SK-N-MC (cell line): ENCODE measurements around the gene TSPAN17.
"Not testable (repeated sequence)": the region's sequence is repeated elsewhere in the genome, so short reads cannot be mapped to it uniquely, and the experiment has no call there.

Experiments used
- DNase-seq: peaks from one replicate; pipeline ENCODE4 v3.0.0-alpha.2; 2011; ENCODE audit warnings: low read depth, low spot score
- H3K27ac ChIP-seq: fragments of 200-600 bp; sonication (generic); 2 replicates; pipeline ENCODE4 v1.5.1; 2016; ENCODE audit warnings: mixed run types
- H3K36me3 ChIP-seq: fragments of 200-600 bp; sonication (generic); 2 replicates; pipeline ENCODE4 v1.6.1; 2017; ENCODE audit warnings: antibody characterized with exemption, low read length, mixed read lengths; ENCODE audit not compliant: insufficient read depth
- H3K4me3 ChIP-seq: fragments of 200-600 bp; sonication (generic); 2 replicates; pipeline ENCODE4 v1.5.1; 2016
- H3K9ac ChIP-seq: fragments of 200-600 bp; sonication (generic); 2 replicates; pipeline ENCODE4 v1.8.0; 2017; ENCODE audit warnings: mixed run types, mixed read lengths; ENCODE audit not compliant: insufficient read length
- H3K9me3 ChIP-seq: fragments of 200-600 bp; sonication (generic); 2 replicates; pipeline ENCODE4 v1.6.1; 2017; ENCODE audit warnings: low read depth, mild to moderate bottlenecking, antibody characterized with exemption, low read length, moderate library complexity, mixed read lengths
- EZH2 ChIP-seq: fragments of 200-600 bp; sonication (generic); IDR thresholded peaks from one replicate; pipeline ENCODE4 v1.6.1; 2017; ENCODE audit warnings: antibody characterized with exemption
- FOXP2 ChIP-seq: optimal IDR thresholded peaks from 2 replicates; pipeline ENCODE3; 2011; ENCODE audit warnings: mild to moderate bottlenecking, moderate library complexity; ENCODE audit not compliant: insufficient read depth; ENCODE audit errors: extremely low read length, control extremely low read depth
- POLR2AphosphoS5 ChIP-seq: IDR thresholded peaks from 2 replicates; pipeline ENCODE4 v1.6.1; 2012; ENCODE audit warnings: mild to moderate bottlenecking, low read depth, low read length, borderline replicate concordance

The TSPAN17 gene

DNA sequence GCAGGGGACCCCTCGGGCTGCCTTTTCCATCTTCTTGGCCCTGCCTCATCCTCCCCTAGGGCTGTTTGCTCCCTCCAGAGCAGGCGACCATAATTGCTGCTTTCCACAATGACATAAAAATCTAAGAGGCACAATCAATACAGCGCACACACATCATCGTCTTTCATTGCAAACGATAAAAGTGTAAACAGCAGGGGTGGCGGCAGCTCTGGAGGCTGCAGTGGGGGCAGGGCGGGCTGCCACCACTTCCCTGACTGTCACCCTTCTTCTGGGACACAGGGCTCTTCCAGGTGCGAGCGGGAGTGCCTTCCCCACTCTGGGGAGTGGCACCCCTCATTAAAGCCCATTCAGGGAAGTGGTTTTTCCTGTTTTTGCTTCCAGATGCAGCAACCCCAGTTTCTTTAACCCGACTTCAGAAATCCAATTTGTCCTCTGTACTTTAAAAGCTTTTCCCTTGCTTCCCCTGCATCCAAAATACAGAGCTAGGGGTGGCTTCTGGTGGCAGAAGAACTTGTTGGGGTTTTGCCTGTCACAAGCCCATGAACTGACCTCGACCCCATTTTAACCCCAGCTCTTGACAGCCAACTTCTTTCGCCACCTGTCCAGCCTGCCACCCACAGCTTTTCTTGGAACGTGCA is 45.7 kb downstream of the TSPAN17 start:
- no peaks in the 10 kb centered on the region for H3K36me3 ChIP-seq
- TF ChIP-seq FOXP2 (no peak), EZH2 (no peak), POLR2AphosphoS5 (no peak)
- no peak overlapping the region for H3K27ac ChIP-seq
- H3K4me3 ChIP-seq = peak overlapping the region; percentile 59
- no peaks in the 10 kb centered on the region for H3K9me3 ChIP-seq
- no peak for DNase-seq
- H3K9ac ChIP-seq = no peak overlapping the region

DNA sequence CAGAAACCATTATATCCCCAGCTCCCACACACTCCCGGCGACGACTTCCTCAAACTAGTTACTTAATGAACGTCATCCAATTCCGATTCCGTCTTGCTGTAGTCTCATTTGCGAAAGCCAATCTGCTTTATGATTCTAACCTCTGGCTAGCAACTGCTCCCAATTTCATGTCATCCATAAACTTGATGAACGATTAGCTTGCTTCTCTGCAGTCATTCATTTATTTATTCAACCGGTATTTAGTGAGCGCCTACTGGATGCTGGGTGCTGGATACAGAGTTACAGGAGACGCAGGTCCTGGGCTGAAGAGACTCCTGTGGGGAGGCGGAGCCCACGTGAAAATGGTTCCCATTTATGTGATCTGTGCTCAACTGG is 46.2 kb downstream of the TSPAN17 start:
- H3K27ac ChIP-seq = no peak overlapping the region
- no peaks in the 10 kb centered on the region for H3K36me3 ChIP-seq
- peak overlapping the region; percentile 59 for H3K4me3 ChIP-seq
- TF ChIP-seq EZH2 (no peak), FOXP2 (no peak), POLR2AphosphoS5 (no peak)
- DNase-seq = no peak
- H3K9me3 ChIP-seq = no peaks in the 10 kb centered on the region
- H3K9ac ChIP-seq = no peak overlapping the region

GRCh38 chr5:176694146-176694545 is 46.9 kb downstream of the TSPAN17 start:
- TF ChIP-seq FOXP2 (no peak), EZH2 (no peak), POLR2AphosphoS5 (no peak)
- Histone ChIP-seq H3K4me3 (no peak overlapping the region; the same call in 1 of the 2 replicates), H3K27ac (no peak overlapping the region), H3K36me3 (no peaks in the 10 kb centered on the region), H3K9me3 (no peaks in the 10 kb centered on the region), H3K9ac (no peak overlapping the region)
- DNase-seq = no peak

DNA sequence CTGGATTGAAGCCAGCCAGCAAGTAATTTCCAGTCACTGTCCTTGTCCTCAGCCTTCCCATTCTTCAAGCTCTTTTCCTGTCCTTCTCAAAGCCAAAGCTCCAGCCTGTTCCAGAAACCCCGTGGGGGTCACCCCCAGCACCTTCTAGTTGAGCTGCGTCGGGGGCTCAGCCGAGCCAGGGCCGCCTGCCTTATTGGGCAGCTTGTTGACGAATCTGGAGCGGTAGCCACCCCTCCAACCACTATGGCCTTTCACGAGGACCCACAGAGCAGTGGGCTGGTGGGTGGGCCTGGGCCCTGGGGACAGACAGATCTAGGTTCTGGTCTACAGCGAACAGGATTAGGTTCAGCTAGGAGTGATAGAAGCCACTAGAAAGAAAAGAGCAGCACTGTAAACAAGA is 47.3 kb downstream of the TSPAN17 start:
- Histone ChIP-seq H3K36me3 (no peaks in the 10 kb centered on the region), H3K4me3 (no peak overlapping the region), H3K9me3 (no peaks in the 10 kb centered on the region), H3K27ac (no peak overlapping the region), H3K9ac (no peak overlapping the region)
- no peak for TF ChIP-seq EZH2
- no peak for TF ChIP-seq POLR2AphosphoS5
- TF ChIP-seq FOXP2 = no peak
- no peak for DNase-seq

GRCh38 chr5:176695073-176695472 is 47.8 kb downstream of the TSPAN17 start:
- Histone ChIP-seq H3K9me3 (no peaks in the 10 kb centered on the region), H3K27ac (no peak overlapping the region), H3K4me3 (no peak overlapping the region), H3K36me3 (no peaks in the 10 kb centered on the region), H3K9ac (no peak overlapping the region)
- no peak for DNase-seq
- TF ChIP-seq FOXP2 = no peak

DNA sequence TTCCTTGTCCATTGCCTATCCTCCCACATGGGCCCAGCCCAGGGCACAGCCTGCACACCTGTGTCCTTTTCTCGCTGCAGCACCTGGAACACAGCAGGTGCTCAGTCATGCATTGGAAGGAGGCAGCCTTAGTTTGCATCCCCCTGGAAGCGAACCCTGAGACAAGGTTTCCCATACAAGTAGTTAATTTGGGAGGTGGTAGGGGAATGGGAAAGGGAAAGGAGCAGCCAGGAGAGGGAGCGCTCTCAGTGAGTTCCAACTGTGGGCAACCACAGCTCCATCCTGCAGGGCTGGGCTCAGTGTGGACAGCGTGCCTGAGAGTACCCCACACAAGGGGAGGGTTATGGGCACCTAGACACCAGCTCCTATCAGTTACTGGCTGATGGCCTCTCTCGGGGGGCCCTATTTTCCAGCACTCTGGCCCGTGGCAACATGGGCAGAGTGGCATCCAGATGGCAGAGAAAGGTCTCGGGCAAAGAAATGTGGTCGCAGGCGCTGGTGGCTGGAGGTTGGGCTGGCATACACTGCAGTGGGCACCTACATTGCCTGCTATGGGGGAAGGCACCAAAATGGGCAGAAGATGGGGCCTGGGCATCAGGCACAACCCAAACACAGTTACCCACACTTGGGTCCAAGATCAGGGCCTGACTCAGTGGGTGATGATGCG is 50.1 kb downstream of the TSPAN17 start:
- no peak overlapping the region for H3K4me3 ChIP-seq
- no peak for TF ChIP-seq EZH2
- no peak for TF ChIP-seq FOXP2
- no peak for TF ChIP-seq POLR2AphosphoS5
- H3K9me3 ChIP-seq = no peaks in the 10 kb centered on the region
- DNase-seq = no peak
- no peaks in the 10 kb centered on the region for H3K36me3 ChIP-seq
- no peak overlapping the region for H3K27ac ChIP-seq
- no peak overlapping the region for H3K9ac ChIP-seq

- Histone ChIP-seq H3K36me3 (no peaks in the 10 kb centered on the region), H3K9me3 (no peaks in the 10 kb centered on the region), H3K27ac (no peak overlapping the region), H3K9ac (no peak overlapping the region), H3K4me3 (no peak overlapping the region)
- DNase-seq = no peak
- TF ChIP-seq POLR2AphosphoS5 = no peak
- TF ChIP-seq FOXP2 = no peak
- no peak for TF ChIP-seq EZH2
Measured at GRCh38 chr5:176697934-176698538, 50.8 kb downstream of the TSPAN17 start.

DNA sequence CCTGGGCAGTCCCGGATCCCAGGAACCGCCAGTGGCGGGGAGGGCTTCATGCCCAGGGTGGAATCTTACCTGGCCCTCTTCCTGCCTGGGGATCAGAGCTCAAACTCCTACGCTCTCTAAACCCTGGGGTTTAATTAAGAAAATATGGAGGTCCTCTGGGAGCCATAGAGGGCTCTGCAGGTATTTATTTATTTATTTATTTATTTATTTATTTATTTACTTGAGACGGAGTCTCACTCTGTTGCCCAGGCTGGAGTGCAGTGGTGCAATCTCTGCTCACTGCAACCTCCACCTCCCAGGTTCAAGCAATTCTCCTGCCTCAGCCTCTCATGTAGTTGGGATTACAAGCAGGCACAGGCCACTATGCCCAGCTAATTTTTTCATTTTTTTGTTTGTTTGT is 52.2 kb downstream of the TSPAN17 start:
- H3K36me3 ChIP-seq, H3K9me3 ChIP-seq, H3K27ac ChIP-seq, H3K9ac ChIP-seq, DNase-seq, H3K4me3 ChIP-seq: not testable (repeated sequence)

- Histone ChIP-seq H3K27ac (no peak overlapping the region), H3K9ac (no peak overlapping the region), H3K36me3 (no peaks in the 10 kb centered on the region), H3K9me3 (no peaks in the 10 kb centered on the region), H3K4me3 (no peak overlapping the region)
- DNase-seq = no peak
- no peak for TF ChIP-seq POLR2AphosphoS5
- no peak for TF ChIP-seq FOXP2
- no peak for TF ChIP-seq EZH2
Measured at GRCh38 chr5:176700239-176700847, 53.1 kb downstream of the TSPAN17 start.
